Renal pelvis (tissue), 4 donors: Measurements from ENCODE around the gene SLC32A1. TPM values are rescaled to one million over a fixed set of nuclear protein-coding genes. Genes with fewer than 3 reads are reported as not detected.

Experiments used
- DNase-seq: peaks from one replicate; pipeline ENCODE4 v3.0.0-alpha.2; 2013
- polyA plus RNA-seq, 3 donors: library from polyadenylated mRNA; unstranded; fragments of 120-200 nt; gene quantifications; one replicate each; pipeline ENCODE4 v1.2.1, GENCODE V29; 2013; ENCODE audit not compliant: insufficient read length in 3 of 3

The SLC32A1 gene
- polyA plus RNA-seq, 3 donors = 2.1 to 2.8 (median 2.3) TPM

- DNase-seq = no peak
These were observed 401 bp downstream of the SLC32A1 start for GRCh38 chr20:38724626-38725147.

GRCh38 chr20:38725148-38725901, 1.0 kb downstream of the SLC32A1 start:
- no peak for DNase-seq

- no peak for DNase-seq
These were observed 1.9 kb downstream of the SLC32A1 start for GRCh38 chr20:38725931-38726803.

GRCh38 chr20:38726804-38727606, 2.7 kb downstream of the SLC32A1 start:
- no peak for DNase-seq

GRCh38 chr20:38727607-38728190, 3.4 kb downstream of the SLC32A1 start:
- DNase-seq = no peak

GRCh38 chr20:38728191-38728781, 4.0 kb downstream of the SLC32A1 start:
- no peak for DNase-seq

GRCh38 chr20:38728911-38729642, 4.8 kb downstream of the SLC32A1 start:
- DNase-seq = no peak

- no peak for DNase-seq
These were observed 5.5 kb downstream of the SLC32A1 start for GRCh38 chr20:38729767-38730166.

- DNase-seq = no peak
These were observed 6.1 kb downstream of the SLC32A1 start for GRCh38 chr20:38730167-38730988.

- DNase-seq = no peak
These were observed 6.9 kb downstream of the SLC32A1 start for GRCh38 chr20:38730989-38731737.

GRCh38 chr20:38731738-38732113, 7.4 kb downstream of the SLC32A1 start:
- DNase-seq = no peak

- DNase-seq = no peak
These were observed 8.7 kb downstream of the SLC32A1 start for GRCh38 chr20:38732981-38733380.

- DNase-seq = no peak
These were observed 10.9 kb downstream of the SLC32A1 start for GRCh38 chr20:38735172-38735571.

GRCh38 chr20:38737887-38738286, 13.6 kb downstream of the SLC32A1 start:
- no peak for DNase-seq

GRCh38 chr20:38745757-38746156, 21.5 kb downstream of the SLC32A1 start:
- DNase-seq = no peak

- DNase-seq = no peak
These were observed 23.3 kb downstream of the SLC32A1 start for GRCh38 chr20:38747495-38748096.

GRCh38 chr20:38748097-38748860, 24.0 kb downstream of the SLC32A1 start, which contains the start of gene ACTR5:
ACTR5 (plus strand) TSS chr20:38748460; CDS start chr20:38748479, 19 bp downstream.
- DNase-seq = peak; percentile 88

- DNase-seq = no peak
These were observed 24.5 kb downstream of the SLC32A1 start for GRCh38 chr20:38748861-38749149.
